GM12873 (cell line): ENCODE data around the gene RNF6.

ENCODE experiments used
- CTCF ChIP-seq: IDR thresholded peaks from 2 replicates; pipeline ENCODE4 v1.5.1; 2012; ENCODE audit warnings: low read depth, mild to moderate bottlenecking, moderate library complexity, low read length, control low read depth; ENCODE audit not compliant: insufficient read depth; ENCODE audit errors: missing control alignments

RNF6 gene

GRCh38 chr13:26208287-26208686, 13.8 kb downstream of the RNF6 start:
- no peak for TF ChIP-seq CTCF

- TF ChIP-seq CTCF = no peak
Measured at GRCh38 chr13:26202365-26202972, 19.6 kb downstream of the RNF6 start.

GRCh38 chr13:26200811-26201210, 21.3 kb downstream of the RNF6 start:
- TF ChIP-seq CTCF = no peak

- no peak for TF ChIP-seq CTCF
Measured at GRCh38 chr13:26198116-26198515, 24.0 kb downstream of the RNF6 start.

GRCh38 chr13:26197298-26197697, 24.8 kb downstream of the RNF6 start:
- no peak for TF ChIP-seq CTCF

GRCh38 chr13:26186995-26187394, 35.1 kb downstream of the RNF6 start:
- no peak for TF ChIP-seq CTCF

GRCh38 chr13:26186118-26186870, 35.8 kb downstream of the RNF6 start:
- peak; percentile 61 for TF ChIP-seq CTCF
